ENCODE results near the gene CTNNBL1.

DNA sequence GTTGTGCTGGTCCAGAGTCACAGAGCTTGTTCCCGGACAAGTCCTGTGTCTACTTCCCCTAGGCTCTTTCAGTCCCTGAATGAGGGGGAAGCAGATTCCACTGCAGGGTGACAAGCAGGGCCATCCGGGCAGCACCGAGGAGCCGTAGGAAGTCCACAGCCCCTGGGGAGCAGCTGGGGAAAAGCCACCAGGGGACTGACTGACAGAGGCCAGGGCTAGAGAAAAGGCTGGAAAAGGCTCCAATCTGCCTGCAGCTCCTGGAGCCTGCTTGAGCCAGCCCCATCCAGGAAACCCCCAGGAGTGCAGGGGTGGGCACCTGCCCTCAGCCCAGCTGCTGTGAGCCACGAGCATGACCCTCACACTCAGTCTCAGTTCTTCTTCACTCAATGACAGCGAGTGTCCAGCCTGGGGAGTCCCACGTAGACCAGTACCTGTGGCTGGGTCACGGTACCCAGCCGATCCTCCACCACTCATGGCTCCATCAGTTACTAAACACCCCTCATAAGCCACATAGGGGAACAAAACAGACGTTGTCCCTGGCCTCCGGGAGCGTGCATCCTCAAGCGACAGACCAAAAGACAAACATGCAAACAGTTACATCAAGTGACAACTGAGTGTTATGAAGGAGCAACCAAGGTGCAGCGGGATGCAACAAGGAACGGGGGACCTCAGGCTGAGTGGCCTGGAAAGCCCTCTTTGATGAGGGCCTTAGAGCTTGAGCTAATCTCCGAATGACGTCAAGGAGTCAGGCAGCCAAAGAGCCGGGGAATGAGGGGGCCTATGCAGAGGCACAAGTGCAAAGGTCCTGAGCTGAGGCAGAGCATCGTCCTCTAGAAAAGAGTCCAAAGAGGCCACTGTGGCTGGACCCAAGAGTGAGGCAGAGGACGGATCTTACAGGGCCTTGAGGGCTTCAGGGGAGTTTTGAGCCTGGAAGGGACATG is 184.3 kb downstream of the CTNNBL1 start:
- TF ChIP-seq, protein P1, sequence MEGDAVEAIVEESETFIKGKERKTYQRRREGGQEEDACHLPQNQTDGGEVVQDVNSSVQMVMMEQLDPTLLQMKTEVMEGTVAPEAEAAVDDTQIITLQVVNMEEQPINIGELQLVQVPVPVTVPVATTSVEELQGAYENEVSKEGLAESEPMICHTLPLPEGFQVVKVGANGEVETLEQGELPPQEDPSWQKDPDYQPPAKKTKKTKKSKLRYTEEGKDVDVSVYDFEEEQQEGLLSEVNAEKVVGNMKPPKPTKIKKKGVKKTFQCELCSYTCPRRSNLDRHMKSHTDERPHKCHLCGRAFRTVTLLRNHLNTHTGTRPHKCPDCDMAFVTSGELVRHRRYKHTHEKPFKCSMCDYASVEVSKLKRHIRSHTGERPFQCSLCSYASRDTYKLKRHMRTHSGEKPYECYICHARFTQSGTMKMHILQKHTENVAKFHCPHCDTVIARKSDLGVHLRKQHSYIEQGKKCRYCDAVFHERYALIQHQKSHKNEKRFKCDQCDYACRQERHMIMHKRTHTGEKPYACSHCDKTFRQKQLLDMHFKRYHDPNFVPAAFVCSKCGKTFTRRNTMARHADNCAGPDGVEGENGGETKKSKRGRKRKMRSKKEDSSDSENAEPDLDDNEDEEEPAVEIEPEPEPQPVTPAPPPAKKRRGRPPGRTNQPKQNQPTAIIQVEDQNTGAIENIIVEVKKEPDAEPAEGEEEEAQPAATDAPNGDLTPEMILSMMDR (IDR thresholded peaks at IDR 0.05) = no peak
- no peak for TF ChIP-seq POLR2A (IDR thresholded peaks at IDR 0.05)
- no peak for TF ChIP-seq POLR2AphosphoS5 (IDR thresholded peaks at IDR 0.05)
- no peak for TF ChIP-seq EP300 (IDR thresholded peaks at IDR 0.05)

Data from stomach (tissue), 4 donors.